Measurements from ENCODE around the gene SAMD4A.

The SAMD4A gene

GRCh38 chr14:54773171-54774006 is 206.5 kb downstream of the SAMD4A start:
- TF ChIP-seq CTCF (IDR thresholded peaks at IDR 0.05; ENCODE audit: insufficient read depth, low read depth, low read length, missing control alignments), result peak; percentile 73
- no peak overlapping the region for H3K4me3 ChIP-seq (ENCODE audit: low read length)
- DNase-seq (ENCODE audit: low read depth), result peak; percentile 99

DNA sequence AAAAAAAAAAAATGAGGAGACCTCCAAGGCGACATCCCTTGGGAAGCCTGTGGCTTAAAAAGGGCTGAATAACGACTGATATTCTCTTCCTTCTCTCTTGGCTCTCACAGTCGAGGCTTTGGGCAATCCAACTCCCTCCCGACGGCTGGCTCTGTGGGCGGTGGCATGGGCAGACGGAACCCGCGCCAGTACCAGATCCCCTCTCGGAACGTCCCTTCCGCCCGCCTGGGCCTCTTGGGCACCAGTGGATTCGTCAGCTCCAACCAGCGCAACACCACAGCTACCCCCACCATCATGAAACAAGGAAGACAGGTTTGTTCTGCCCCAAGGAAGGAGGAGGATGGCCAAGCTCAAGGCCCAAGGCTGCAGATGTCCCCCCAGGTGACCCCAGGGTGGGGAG is 207.9 kb downstream of the SAMD4A start:
- no peak overlapping the region for H3K4me3 ChIP-seq (ENCODE audit: low read length)
- TF ChIP-seq CTCF (IDR thresholded peaks at IDR 0.05; ENCODE audit: insufficient read depth, low read depth, low read length, missing control alignments), result no peak

GRCh38 chr14:54775486-54776140 is 208.7 kb downstream of the SAMD4A start:
- TF ChIP-seq CTCF (IDR thresholded peaks at IDR 0.05; ENCODE audit: insufficient read depth, low read depth, low read length, missing control alignments), result no peak
- no peak for DNase-seq (ENCODE audit: low read depth)
- H3K4me3 ChIP-seq (ENCODE audit: low read length), result no peak overlapping the region

More for the DNA sequence above, 207.9 kb downstream of the SAMD4A start:
- no peak for DNase-seq (ENCODE audit: low read depth)

DNA sequence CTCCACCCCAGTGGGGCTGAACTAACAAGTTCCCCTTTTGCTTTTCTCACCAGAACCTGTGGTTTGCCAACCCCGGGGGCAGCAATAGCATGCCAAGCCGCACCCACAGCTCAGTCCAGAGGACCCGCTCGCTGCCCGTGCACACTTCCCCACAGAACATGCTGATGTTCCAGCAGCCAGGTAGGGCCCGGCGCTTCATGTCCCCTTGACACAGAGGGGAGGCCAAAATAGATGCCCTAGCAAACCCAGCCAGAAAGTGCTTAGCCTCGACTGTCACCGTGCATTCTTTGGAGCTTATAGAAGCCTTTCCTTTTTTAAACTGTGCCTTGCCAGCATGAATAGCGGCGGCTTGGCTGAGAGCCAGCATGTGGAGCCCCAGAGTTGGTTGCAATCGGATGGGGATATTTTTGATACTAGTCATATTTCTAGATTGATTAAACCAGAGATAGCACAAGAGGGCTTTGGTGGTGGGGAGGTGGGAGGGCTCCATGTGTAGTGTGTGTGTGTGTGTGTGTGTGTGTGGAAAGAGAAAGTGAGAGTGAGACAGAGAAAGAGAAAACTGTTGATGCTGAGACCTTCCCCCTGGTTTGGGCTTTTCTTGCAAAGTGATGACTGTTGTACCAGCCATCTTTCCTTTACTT is 209.6 kb downstream of the SAMD4A start:
- no peak for TF ChIP-seq CTCF (IDR thresholded peaks at IDR 0.05; ENCODE audit: insufficient read depth, low read depth, low read length, missing control alignments)
- peak; percentile 30 for DNase-seq (ENCODE audit: low read depth)
- no peak overlapping the region for H3K4me3 ChIP-seq (ENCODE audit: low read length)

DNA sequence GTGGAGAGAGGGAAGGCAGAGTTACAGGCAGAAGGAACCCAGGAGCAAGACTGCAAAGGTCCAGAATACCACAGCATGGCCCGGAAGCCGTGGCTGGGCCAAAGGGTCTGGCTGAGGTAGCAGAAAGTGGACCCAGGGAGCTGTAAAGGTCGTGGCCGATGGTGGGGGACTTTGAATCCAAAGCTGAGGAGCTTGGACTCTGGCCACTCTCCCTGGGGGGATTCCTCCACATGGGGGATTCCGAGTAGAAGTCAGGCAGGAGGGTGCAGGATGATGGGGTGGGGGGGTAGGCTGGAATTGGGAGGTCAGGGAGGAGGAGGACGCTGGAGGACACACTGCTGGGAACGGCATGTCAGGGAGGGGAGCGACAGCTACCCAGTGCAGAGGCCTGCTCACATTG is 210.5 kb downstream of the SAMD4A start:
- no peak for TF ChIP-seq CTCF (IDR thresholded peaks at IDR 0.05; ENCODE audit: insufficient read depth, low read depth, low read length, missing control alignments)
- no peak overlapping the region for H3K4me3 ChIP-seq (ENCODE audit: low read length)
- DNase-seq (ENCODE audit: low read depth), result no peak

GRCh38 chr14:54778618-54779345 is 211.9 kb downstream of the SAMD4A start:
- no peak for TF ChIP-seq CTCF (IDR thresholded peaks at IDR 0.05; ENCODE audit: insufficient read depth, low read depth, low read length, missing control alignments)
- DNase-seq (ENCODE audit: low read depth), result no peak
- no peak overlapping the region for H3K4me3 ChIP-seq (ENCODE audit: low read length)
